ENCODE data around the gene TEKTIP1. TPM values are rescaled to one million over a fixed set of nuclear protein-coding genes. Genes with fewer than 3 reads are reported as not detected.

The TEKTIP1 gene
- total and polyA plus RNA-seq, 10 of the 15 experiments (the other 5 are each of a cell fraction or from before 2014, with no cell fraction given), result 0.18 to 2.6 (median 0.60) TPM; not detected in 5

- DNase-seq (ENCODE audit: low read depth, low spot score), result no peak
- 76% methylated on average over 17 of the region's 17 CpGs for WGBS (ENCODE audit: insufficient coverage, insufficient replicate concordance, low lambda C conversion rate, missing lambda C conversion rate)
- ATAC-seq, result no peak
- Histone ChIP-seq H3K4me1 (ENCODE audit: control insufficient read depth, insufficient read depth, low read length) (no peaks in the 10 kb centered on the region; the same call in 1 of the 2 replicates), H3K9me3 (replicated peaks; ENCODE audit: control insufficient read depth, insufficient read depth, low read length) (no peaks in the 10 kb centered on the region), H3K27me3 (replicated peaks in 1 of 2; ENCODE audit: control insufficient read depth in 2 of 2, insufficient read depth in 2 of 2, low read length in 1 of 2) (no peaks in the 10 kb centered on the region), H4K20me1 (ENCODE audit: control insufficient read depth, insufficient read depth) (no peaks in the 10 kb centered on the region), H3K4me2 (ENCODE audit: control insufficient read depth, insufficient read depth) (no peak overlapping the region), H3K79me2 (ENCODE audit: control insufficient read depth, insufficient read depth, low read length) (no peaks in the 10 kb centered on the region), H3K27ac (ENCODE audit: control insufficient read depth, insufficient read depth) (no peak overlapping the region), H3K36me3 (ENCODE audit: control insufficient read depth in 2 of 2, insufficient read depth in 2 of 2, low read length in 1 of 2) (no peaks in the 10 kb centered on the region), H2AFZ (ENCODE audit: control insufficient read depth, low read depth, low read length) (no peak overlapping the region), H3K4me3 (no peak overlapping the region), H3K9ac (ENCODE audit: control insufficient read depth, insufficient read depth, low read length) (no peak overlapping the region)
- intact Hi-C loops (cut with micrococcal nuclease; ENCODE audit: unreplicated experiment), result no loop called here
- TF ChIP-seq DPF2 (IDR thresholded peaks at IDR 0.05) (no peak), RUNX3 (IDR thresholded peaks at IDR 0.05; ENCODE audit: low read length) (no peak), NFIC (IDR thresholded peaks at IDR 0.05; ENCODE audit: low read depth, low read length) (no peak), MLLT1 (IDR thresholded peaks at IDR 0.05) (no peak), SRF (IDR thresholded peaks at IDR 0.05; ENCODE audit: low read depth in 2 of 2, low read length in 2 of 2) (no peak), ZBTB33 (IDR thresholded peaks at IDR 0.05) (no peak), MTA2 (IDR thresholded peaks at IDR 0.05; ENCODE audit: low read depth) (no peak), CEBPZ (IDR thresholded peaks at IDR 0.05; ENCODE audit: low read depth, low read length) (no peak), NR2C2 (IDR thresholded peaks at IDR 0.05; ENCODE audit: borderline replicate concordance, control insufficient read depth, insufficient read length, low read depth) (no peak), NFYA (IDR thresholded peaks at IDR 0.05; ENCODE audit: borderline replicate concordance, low read depth, low read length) (no peak), ZNF217 (IDR thresholded peaks at IDR 0.05) (no peak), CHD1 (IDR thresholded peaks at IDR 0.05; ENCODE audit: low read depth, low read length) (no peak)
- TF ChIP-seq, protein P1, sequence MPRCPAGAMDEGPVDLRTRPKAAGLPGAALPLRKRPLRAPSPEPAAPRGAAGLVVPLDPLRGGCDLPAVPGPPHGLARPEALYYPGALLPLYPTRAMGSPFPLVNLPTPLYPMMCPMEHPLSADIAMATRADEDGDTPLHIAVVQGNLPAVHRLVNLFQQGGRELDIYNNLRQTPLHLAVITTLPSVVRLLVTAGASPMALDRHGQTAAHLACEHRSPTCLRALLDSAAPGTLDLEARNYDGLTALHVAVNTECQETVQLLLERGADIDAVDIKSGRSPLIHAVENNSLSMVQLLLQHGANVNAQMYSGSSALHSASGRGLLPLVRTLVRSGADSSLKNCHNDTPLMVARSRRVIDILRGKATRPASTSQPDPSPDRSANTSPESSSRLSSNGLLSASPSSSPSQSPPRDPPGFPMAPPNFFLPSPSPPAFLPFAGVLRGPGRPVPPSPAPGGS (IDR thresholded peaks at IDR 0.05; ENCODE audit: borderline replicate concordance, insufficient read depth, low read depth, low read length, poor library complexity, severe bottlenecking), result no peak
- in situ Hi-C loops (cut with MboI), result no loop called here
- SMC1A ChIA-PET (ENCODE audit: uncharacterized antibody, unreplicated experiment), result no interaction called here
- RAD21 ChIA-PET (ENCODE audit: unreplicated experiment), result no interaction called here
- CTCF ChIA-PET, result interaction anchor here (0.6 kb wide), 1 partner anchor 8 kb away, joined by 3 read pairs; no protein-coding TSS in a partner anchor
- POLR2A ChIA-PET, result interaction anchor here (0.6 kb wide), 1 partner anchor 24 kb away, joined by 3 read pairs; no protein-coding TSS in a partner anchor
- no TSS peak for BruUV-seq (replicated peaks)
- no peak for FAIRE-seq
Observed at GRCh38 chr19:3563709-3564524, 24.9 kb downstream of the TEKTIP1 start.
